Keratinocyte (primary cell): ENCODE data around the gene CORO7.

Experiments used
- EZH2 ChIP-seq: IDR thresholded peaks from one replicate; pipeline ENCODE4 v1.6.1; 2012; ENCODE audit warnings: inconsistent platforms, mild to moderate bottlenecking, low read length, moderate library complexity
- TF ChIP-seq, protein P1 (sequence below), 3 experiments: IDR thresholded peaks in 1 of 3; conservative IDR thresholded peaks in 1 of 3; optimal IDR thresholded peaks in 1 of 3; 2 replicates in 2 of 3; 3 replicates in 1 of 3; pipeline versions ENCODE3 to v1.5.1; 2011; ENCODE audit warnings: low read length in 3 of 3, mild to moderate bottlenecking in 3 of 3, moderate library complexity in 2 of 3, control low read depth in 1 of 3, inconsistent platforms in 1 of 3; ENCODE audit not compliant: insufficient read depth in 2 of 3; ENCODE audit errors: extremely low read depth in 1 of 3

GRCh38 chr16:4354512-4355409 lies 61.6 kb downstream of the CORO7 start:
- TF ChIP-seq, protein P1, sequence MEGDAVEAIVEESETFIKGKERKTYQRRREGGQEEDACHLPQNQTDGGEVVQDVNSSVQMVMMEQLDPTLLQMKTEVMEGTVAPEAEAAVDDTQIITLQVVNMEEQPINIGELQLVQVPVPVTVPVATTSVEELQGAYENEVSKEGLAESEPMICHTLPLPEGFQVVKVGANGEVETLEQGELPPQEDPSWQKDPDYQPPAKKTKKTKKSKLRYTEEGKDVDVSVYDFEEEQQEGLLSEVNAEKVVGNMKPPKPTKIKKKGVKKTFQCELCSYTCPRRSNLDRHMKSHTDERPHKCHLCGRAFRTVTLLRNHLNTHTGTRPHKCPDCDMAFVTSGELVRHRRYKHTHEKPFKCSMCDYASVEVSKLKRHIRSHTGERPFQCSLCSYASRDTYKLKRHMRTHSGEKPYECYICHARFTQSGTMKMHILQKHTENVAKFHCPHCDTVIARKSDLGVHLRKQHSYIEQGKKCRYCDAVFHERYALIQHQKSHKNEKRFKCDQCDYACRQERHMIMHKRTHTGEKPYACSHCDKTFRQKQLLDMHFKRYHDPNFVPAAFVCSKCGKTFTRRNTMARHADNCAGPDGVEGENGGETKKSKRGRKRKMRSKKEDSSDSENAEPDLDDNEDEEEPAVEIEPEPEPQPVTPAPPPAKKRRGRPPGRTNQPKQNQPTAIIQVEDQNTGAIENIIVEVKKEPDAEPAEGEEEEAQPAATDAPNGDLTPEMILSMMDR (optimal IDR thresholded peaks at IDR 0.05 in 1 of 3, IDR thresholded peaks at IDR 0.05 in 1 of 3, conservative IDR thresholded peaks at IDR 0.05 in 1 of 3; ENCODE audit: extremely low read depth in 1 of 3, insufficient read depth in 2 of 3, low read length in 3 of 3) = no peak
- no peak for TF ChIP-seq EZH2
